Activated T-helper 9 cell treated with anti-CD3 and anti-CD28 coated beads, Interleukin-2, amount 50 U/mL, for 16 hours (primary cell): ENCODE data around the gene SHROOM3.
"Not testable (repeated sequence)": the region's sequence is repeated elsewhere in the genome, so short reads cannot be mapped to it uniquely, and the experiment has no call there.

Source experiments
- DNase-seq: peaks from one replicate; pipeline ENCODE4 v3.0.0-alpha.2; 2020; ENCODE audit warnings: low read depth

Gene SHROOM3

GRCh38 chr4:76723924-76724323, 288.9 kb downstream of the SHROOM3 start:
- DNase-seq, result no peak

DNA sequence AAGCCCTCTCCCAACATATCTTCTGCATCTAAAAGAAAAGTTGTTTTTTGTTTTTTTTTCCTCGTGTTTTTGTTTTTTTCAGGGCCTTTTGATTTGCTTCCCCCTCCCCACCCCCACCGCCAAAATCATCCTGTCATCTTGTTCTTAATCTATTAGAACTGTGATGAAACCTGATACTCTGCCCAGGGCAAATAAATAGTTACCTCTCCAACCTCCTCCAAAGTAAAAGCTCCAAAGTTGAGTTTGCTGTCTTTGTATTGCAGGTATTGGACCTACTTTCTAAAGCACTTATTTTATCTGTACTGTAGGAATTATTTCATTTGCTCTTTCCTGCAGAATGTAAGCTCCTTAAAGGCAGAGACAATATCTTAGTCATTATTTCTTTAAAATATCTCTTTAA, 290.0 kb downstream of the SHROOM3 start:
- no peak for DNase-seq

DNA sequence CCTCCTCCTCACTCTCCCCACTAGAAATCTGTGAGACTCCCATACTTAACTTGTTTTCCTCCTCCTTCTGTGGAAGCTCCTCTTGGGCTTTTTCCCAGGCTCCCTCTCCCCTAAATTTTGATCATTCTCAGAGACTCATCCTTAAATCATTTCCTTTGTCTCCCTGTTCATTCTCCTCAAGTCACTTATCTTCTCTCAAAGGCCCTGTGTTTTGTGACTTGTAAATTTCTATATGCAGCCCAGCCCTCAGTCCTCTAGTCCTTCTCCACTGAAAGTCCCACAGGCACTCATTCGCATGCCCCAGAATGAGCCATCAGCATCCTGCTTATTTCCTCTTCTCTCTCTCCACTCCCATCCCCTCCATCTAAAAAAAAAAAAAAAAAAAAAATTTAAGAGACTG, 291.1 kb downstream of the SHROOM3 start:
- DNase-seq, result no peak

DNA sequence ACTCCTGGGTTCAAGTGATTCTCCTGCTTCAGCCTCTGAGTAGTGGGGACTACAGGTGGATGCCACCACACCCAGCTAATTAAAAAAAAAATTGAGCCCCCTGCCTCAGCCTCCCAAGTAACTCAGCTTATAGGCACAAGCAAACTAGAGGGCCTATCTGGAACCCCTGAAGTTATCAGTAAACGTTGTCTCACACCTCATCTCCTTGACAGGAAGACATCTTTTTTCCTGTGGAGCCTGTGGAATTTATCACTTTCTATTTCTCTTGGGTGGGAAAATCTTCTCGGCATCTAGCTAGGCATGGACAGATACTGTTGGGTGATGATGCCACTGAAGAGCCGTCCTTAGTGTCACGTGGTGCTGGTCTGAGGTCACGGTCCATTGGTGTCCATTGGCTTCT, 291.6 kb downstream of the SHROOM3 start:
- DNase-seq, result no peak

DNA sequence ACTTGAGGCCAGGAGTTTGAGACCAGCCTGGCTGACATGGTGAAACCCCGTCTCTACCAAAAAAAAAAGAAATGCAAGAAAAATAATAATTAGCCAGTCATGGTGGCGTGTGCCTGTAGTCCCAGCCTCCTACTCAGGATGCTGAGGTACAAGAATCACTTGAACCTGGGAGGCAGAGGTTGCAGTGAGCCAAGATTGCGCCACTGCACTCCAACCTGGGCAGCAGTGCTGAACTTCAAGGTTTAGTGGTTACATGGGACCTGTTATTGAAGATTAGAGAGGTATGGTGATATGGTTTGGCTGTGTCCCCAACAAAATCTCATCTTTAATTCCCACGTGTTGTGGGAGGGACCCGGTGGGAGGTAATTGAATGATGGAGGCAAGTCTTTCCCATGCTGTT, 292.9 kb downstream of the SHROOM3 start:
- DNase-seq, result not testable (repeated sequence)

GRCh38 chr4:76729460-76729859, 294.4 kb downstream of the SHROOM3 start:
- DNase-seq, result no peak

DNA sequence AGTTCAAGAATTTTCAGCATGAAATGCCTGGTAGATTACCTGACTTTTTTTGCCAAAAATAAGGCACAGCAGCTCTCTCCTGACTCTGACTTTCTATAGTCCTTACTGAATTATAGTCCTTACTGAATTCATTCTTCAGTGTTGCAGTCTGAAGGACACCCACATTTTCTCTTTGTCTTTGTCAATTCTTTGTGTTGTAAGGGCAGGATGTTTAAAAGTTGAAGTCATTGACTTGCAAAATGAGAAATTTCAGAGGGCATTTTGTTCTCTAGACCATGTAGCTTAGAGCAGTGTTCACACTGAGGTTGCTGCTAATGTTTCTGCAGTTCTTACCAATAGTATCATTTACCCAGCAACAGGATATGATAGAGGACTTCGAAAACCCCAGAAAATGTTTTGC, 295.0 kb downstream of the SHROOM3 start:
- DNase-seq, result no peak

- no peak for DNase-seq
These were observed 297.2 kb downstream of the SHROOM3 start for GRCh38 chr4:76732246-76732645.

DNA sequence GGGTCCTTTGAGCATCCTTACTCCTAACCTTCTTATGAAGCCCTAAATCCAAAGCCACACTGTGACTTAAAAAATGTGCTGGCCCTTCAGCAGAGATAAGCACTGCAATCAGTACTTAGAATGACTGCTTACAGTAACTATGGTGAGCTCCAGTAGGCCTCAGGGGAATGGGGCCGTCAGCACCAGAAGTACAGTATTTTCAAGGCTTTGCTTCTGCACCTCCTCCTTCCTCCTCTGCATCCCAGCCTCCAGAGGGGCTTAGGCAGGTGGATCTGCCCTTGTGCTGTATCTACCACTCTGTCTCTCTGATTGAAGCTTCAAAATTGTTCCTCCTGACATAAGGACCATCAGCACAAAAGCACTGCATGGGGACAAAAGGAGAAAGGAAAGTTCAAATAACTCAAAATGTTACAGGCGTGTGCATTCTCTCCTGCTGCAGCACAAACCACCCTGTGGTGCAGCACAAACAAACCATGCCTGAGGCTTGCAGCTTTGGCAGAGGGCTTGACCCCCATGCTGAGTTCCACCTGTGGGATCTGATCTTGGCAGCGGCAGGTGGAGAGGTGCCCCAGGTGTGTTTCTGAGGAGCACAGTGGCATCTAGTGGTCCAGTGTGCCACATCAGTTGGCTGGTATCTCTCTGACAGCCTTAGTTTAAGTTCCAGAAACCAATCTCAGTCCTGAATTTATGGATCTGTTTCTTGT, 298.2 kb downstream of the SHROOM3 start:
- DNase-seq, result no peak

GRCh38 chr4:76736414-76736813, 301.4 kb downstream of the SHROOM3 start:
- DNase-seq, result no peak

- no peak for DNase-seq
These were observed 302.2 kb downstream of the SHROOM3 start for GRCh38 chr4:76737180-76737579.

- no peak for DNase-seq
These were observed 302.7 kb downstream of the SHROOM3 start for GRCh38 chr4:76737771-76738085.

- DNase-seq, result no peak
These were observed 303.3 kb downstream of the SHROOM3 start for GRCh38 chr4:76738086-76738931.

DNA sequence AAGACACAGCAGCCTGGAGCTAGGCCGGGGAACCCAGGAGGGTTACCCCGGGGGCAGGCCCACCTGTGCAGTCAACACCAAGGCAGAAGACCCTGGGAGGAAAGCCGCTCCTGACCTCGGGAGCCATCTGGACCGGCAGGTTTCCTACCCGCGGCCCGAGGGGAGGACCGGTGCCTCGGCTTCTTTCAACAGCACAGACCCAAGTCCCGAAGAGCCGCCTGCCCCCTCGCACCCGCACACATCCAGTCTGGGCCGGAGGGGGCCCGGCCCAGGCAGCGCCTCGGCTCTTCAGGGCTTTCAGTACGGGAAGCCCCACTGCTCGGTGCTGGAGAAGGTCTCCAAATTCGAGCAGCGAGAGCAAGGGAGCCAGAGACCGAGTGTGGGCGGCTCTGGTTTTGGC, 305.2 kb downstream of the SHROOM3 start:
- DNase-seq, result no peak

DNA sequence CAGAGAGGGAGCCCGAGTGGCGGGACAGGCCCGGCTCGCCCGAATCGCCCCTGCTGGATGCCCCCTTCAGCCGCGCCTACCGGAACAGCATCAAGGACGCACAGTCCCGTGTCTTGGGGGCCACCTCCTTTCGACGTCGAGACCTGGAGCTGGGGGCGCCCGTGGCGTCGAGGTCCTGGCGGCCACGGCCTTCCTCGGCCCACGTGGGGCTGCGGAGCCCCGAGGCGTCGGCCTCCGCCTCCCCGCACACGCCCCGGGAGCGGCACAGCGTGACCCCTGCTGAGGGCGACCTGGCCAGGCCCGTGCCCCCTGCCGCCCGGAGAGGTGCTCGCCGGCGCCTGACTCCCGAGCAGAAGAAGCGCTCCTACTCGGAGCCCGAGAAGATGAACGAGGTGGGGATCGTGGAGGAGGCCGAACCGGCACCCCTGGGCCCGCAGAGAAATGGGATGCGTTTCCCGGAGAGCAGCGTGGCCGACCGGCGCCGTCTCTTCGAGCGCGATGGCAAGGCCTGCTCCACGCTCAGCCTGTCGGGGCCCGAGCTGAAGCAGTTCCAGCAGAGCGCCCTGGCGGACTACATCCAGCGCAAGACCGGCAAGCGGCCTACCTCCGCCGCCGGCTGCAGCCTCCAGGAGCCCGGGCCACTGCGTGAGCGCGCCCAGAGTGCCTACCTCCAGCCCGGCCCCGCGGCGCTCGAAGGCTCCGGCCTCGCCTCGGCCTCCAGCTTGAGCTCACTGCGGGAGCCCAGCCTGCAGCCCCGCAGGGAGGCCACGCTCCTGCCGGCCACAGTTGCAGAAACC, 306.0 kb downstream of the SHROOM3 start:
- no peak for DNase-seq

GRCh38 chr4:76741663-76742020, 306.6 kb downstream of the SHROOM3 start:
- DNase-seq, result no peak

GRCh38 chr4:76744241-76744921, 309.4 kb downstream of the SHROOM3 start:
- DNase-seq, result no peak

GRCh38 chr4:76745240-76745639, 310.2 kb downstream of the SHROOM3 start:
- DNase-seq, result no peak

GRCh38 chr4:76747563-76747962, 312.5 kb downstream of the SHROOM3 start:
- DNase-seq, result no peak

DNA sequence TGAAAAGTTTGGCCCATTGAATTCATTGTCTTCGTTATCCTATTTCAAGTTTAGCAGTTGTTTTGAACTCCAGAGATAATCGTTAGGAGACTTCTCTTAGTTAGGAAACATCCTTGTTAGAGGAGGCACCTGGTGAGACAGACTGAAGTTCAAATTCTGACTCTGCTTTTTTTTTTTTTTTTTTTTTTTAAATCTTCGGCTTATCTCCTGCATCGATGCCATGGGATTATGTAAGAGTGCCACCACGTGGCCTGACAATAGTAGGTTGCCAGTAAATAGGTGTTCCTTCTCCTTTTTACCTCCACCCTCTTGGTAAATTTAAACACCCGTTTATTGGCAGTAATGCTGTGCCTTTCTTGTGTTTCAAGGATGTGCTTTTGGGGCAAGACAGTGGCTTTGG, 313.6 kb downstream of the SHROOM3 start:
- no peak for DNase-seq

DNA sequence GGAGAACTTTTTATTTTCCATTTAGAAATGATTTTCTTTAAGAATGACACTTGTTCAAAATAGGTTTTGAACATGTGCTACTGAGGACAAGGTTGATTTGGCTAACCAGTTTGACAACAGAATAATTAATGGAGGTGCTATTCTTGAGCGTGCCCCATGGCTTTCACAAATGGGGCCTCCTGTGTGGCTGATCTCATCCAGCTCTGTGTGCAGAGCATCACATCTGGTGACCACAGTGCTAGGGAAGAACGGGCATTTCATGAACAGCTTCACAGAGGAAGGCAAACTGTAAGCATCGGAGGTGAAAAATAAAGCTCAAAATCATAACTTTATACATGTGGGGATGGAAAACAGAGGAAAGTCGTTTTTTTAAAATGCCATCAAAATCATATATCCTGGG, 314.3 kb downstream of the SHROOM3 start:
- no peak for DNase-seq

DNA sequence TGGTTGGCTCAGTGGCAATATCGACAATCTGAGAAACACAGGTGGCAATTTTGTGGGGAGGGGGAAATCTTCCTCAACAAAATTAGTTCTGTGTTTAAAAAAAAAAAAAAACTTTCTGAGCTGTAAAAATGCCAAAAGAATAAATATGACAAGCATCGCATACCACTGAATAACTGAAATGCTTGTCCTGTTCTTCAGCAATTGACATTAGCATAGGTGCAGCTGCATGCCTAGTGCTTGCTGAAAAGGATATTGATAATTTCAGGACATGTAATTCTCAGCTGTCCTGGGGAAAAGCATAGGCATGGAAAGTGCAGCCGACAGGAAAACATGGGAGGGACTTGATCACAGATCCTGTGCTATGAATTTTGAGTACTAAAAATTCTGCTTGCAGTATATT, 315.7 kb downstream of the SHROOM3 start:
- DNase-seq, result no peak
